Kidney (tissue), 14 donors: ENCODE data around the gene MAP4K1. TPM values are rescaled to one million over a fixed set of nuclear protein-coding genes. Genes with fewer than 3 reads are reported as not detected.

Source experiments
- DNase-seq, 5 donors: peaks; one replicate each; pipeline ENCODE4 v3.0.0-alpha.2; 2013 to 2020
- FAIRE-seq: peaks from 2 replicates; lab custom pipeline; 2012; peaks lifted over from hg19 to GRCh38; lab: Jason Lieb, UNC
- H3K27ac ChIP-seq, 2 donors: one replicate each; pipeline ENCODE4 v1.7.0; 2013; ENCODE audit warnings: low read depth in 2 of 2, low read length in 2 of 2, inconsistent platforms in 1 of 2
- H3K27me3 ChIP-seq: one replicate; pipeline ENCODE4 v1.7.1; 2013; ENCODE audit warnings: low read length, inconsistent platforms; ENCODE audit not compliant: control insufficient read depth, insufficient read depth
- H3K36me3 ChIP-seq, 3 donors: one replicate each; pipeline versions ENCODE4 v1.7.0 to v1.7.1; 2013; ENCODE audit warnings: low read length in 3 of 3, control low read depth in 1 of 3, inconsistent platforms in 1 of 3; ENCODE audit not compliant: insufficient read depth in 3 of 3, control insufficient read depth in 2 of 3
- H3K4me1 ChIP-seq, 3 donors: one replicate each; pipeline versions ENCODE4 v1.7.0 to v1.7.1; 2013; ENCODE audit warnings: low read length in 3 of 3, inconsistent platforms in 1 of 3, low read depth in 1 of 3; ENCODE audit not compliant: control insufficient read depth in 2 of 3, insufficient read depth in 2 of 3
- H3K4me3 ChIP-seq, 3 donors: one replicate each; pipeline versions ENCODE4 v1.7.0 to v1.8.1; 2013; ENCODE audit warnings: low read length in 3 of 3, control low read depth in 1 of 3, inconsistent platforms in 1 of 3
- H3K9ac ChIP-seq, 3 donors: one replicate each; pipeline versions ENCODE4 v1.7.0 to v1.7.1; 2013; ENCODE audit warnings: low read length in 3 of 3, control low read depth in 1 of 3, inconsistent platforms in 1 of 3
- H3K9me3 ChIP-seq, 3 donors: one replicate each; pipeline versions ENCODE4 v1.7.0 to v1.7.1; 2013; ENCODE audit warnings: low read length in 3 of 3, control low read depth in 1 of 3, inconsistent platforms in 1 of 3; ENCODE audit not compliant: control insufficient read depth in 2 of 3, insufficient read depth in 1 of 3
- CTCF ChIP-seq: IDR thresholded peaks from 3 replicates; pipeline ENCODE4 v1.5.1; 2012; ENCODE audit warnings: mild to moderate bottlenecking, moderate library complexity, borderline replicate concordance; ENCODE audit not compliant: insufficient read depth; ENCODE audit errors: extremely low read depth
- intact Hi-C: fragments of 100-400 bp; cut with DNase I; formaldehyde crosslinking; loops from one replicate; pipeline ENCODE4 v1.11.1; 2022
- polyA plus RNA-seq: library from polyadenylated mRNA; stranded (reverse); fragments of 350-450 nt; fragmentation: Illumina TruSeq; extraction: RNeasy Lipid Tissue Mini Kit (QIAGEN cat#74804); gene quantifications from one replicate; pipeline ENCODE4 v1.2.3, GENCODE V29; 2014; ENCODE audit warnings: low read depth, low replicate concordance; ENCODE audit not compliant: insufficient read depth
- total RNA-seq: library from RNA; stranded (reverse); fragmentation: NEBNext Ultra II Directional; extraction: Animal tissue kit (Norgen Biotek cat#: 25700); gene quantifications from one replicate; pipeline ENCODE4 v1.2.1, GENCODE V29; 2021
- donor health status: control.
- donor health status: control.
- donor health status: control.
- donor health status: control.
- donor health status: control.
- donor health status: DM: yes; HTN: yes; CAD: no.
- donor health status: Normal renal cell carcinoma (clear cell type).

The MAP4K1 gene
- total and polyA plus RNA-seq, 2 donors from 2014 or later, result 3.9 to 17.7 TPM

DNA sequence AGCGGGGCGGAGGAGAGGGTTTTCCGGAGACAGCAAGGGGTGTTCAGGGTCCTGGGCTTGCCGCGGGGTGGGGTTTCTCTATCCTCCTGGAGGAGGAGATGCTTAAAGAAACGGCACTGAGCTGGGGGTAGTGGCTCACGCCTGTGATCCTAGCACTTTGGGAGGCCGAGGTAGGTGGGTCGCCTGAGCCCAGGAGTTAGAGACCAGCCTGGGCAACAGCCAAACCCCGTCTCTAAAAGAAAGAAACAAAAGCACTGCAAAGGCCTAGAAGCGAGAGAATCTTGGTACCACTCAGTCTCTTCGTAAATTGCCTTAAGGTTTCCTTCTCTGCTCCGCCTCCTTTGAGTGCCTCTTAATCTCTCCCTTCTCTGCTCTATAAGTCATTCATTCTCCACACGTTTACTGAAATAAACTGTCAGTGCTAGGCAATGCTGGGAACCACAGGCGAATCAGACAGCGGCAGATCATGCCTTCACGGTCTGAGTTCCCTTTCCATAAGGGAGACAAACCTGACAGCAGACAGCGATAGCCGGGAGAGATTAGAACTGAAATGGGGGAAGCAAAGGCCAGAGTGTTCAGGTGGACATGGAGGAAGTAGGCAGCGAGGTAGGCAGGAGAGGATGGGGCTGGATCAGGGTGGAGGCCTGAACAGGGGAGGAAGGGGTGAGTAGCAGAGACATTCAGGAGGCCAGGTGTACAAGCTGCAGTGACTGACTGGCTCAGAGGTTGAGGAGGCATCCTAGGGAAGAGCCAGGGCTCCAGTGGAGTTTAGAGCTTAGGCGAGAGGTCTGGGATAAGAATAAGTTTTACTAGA is 1.8 kb upstream of the MAP4K1 start:
- Histone ChIP-seq H3K4me3 (peak overlapping the region; percentile 97 to 100 (median 98)), H3K4me1 (peaks cover 2 to 18% (median 10%) of the 10 kb centered on the region in 3 donors), H3K36me3 (peaks cover 4 to 26% (median 17%) of the 10 kb centered on the region in 3 donors), H3K27ac (peak overlapping the region; percentile 82 to 88), H3K27me3 (no peaks in the 10 kb centered on the region), H3K9me3 (no peaks in the 10 kb centered on the region), H3K9ac (peak overlapping the region; percentile 92 to 96 (median 96))
- DNase-seq (no peak), FAIRE-seq (no peak)
- no peak for TF ChIP-seq CTCF
- intact Hi-C loops, result loop anchor here (10.0 kb wide), 1 partner anchor 225 kb away; no protein-coding TSS in a partner anchor

DNA sequence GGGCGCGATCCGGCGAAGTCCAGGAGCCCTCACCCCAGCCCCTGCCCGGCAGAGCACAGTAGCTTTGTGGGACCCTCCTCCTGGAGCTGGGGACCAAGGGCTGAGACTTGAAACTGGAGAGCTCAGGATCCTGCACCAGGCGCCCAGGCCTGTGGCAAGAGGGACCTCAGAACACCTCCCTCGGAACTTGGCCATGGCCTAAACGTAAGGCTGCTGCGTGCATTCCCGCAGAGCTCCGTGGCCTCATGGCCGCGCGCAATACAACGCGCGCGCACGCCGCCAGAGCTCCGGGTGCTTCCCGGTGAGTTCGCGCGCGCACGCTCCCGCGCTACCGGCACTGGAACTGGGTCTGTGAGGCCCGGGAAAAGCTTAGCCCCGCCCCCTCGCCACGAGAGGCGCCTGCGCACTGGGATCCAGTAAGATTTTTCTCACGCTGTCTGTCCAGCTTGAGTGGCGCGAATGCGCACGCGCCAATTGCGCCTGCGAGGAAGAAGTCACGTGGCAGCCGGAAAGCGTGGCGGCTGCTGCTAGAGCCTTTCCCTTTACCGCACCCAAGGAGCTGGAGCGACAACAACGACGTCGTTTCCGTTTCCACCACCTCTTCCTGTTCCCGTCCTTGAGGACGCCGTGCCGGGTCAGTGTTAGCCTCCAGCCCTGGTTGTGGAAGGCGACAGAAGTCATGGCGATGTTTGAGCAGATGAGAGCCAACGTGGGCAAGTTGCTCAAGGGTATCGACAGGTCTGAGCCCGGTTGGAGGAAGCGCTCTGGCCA is 1.0 kb upstream of the MAP4K1 start, which contains the start of gene EIF3K:
TSS of gene EIF3K (plus strand) at position 599 of the 771 bp plus-strand sequence. CDS start at position 680, 81 bp downstream.
- FAIRE-seq, result peak; percentile 92
- Histone ChIP-seq H3K4me1 (peaks cover 2 to 18% (median 10%) of the 10 kb centered on the region in 3 donors), H3K27me3 (no peaks in the 10 kb centered on the region), H3K9ac (peak within 1 kb of the TSS; percentile 92 to 96 (median 96)), H3K27ac (peak within 1 kb of the TSS; percentile 82 to 88), H3K36me3 (peaks cover 4 to 18% (median 12%) of the 10 kb centered on the region in 3 donors), H3K9me3 (no peaks in the 10 kb centered on the region), H3K4me3 (peak within 1 kb of the TSS; percentile 97 to 100 (median 98))
- peak; percentile 2 for TF ChIP-seq CTCF
- peak; percentile 99 to 100 (median 100) for DNase-seq
- intact Hi-C loops, result no loop called here

DNA sequence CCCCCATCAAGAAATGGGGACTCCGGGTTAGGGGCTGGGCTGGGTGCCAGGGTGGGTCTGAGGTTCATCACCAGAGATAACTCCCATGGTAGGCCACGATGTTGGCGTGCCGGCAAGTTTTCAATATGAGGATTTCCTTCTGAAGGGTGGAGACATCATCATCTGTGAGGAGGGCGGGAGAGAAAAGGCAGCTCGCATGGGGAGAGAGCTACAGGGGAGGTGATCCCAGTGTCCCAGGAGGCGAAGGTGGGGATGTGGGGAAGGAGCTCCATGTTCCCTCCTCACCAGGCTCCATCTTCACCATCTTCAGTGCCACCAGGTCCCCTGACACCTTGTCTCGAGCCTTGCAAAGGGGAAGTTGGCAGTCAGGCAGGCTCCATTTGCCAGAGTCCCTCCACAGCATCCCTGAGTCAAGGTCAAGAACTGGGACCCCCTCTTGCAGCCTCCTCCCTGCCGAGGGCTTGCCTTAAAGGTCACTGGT is 430 bp downstream of the MAP4K1 start:
- no peaks in the 10 kb centered on the region for H3K9me3 ChIP-seq
- no peak overlapping the region for H3K9ac ChIP-seq
- H3K4me3 ChIP-seq, result no peak overlapping the region
- peaks cover 2 to 18% (median 10%) of the 10 kb centered on the region in 3 donors for H3K4me1 ChIP-seq
- no peak for TF ChIP-seq CTCF
- intact Hi-C loops, result no loop called here
- DNase-seq, result peak in 1 of 5 donors; percentile 75
- no peak for FAIRE-seq
- H3K27ac ChIP-seq, result no peak overlapping the region
- H3K27me3 ChIP-seq, result no peaks in the 10 kb centered on the region
- H3K36me3 ChIP-seq, result peaks cover 4 to 15% (median 9%) of the 10 kb centered on the region in 3 donors
